NCI-H2171 (cell line): ENCODE measurements around the gene TPM4.
"Not testable (repeated sequence)": the region's sequence is repeated elsewhere in the genome, so short reads cannot be mapped to it uniquely, and the experiment has no call there.

Source experiments
- DNase-seq: peaks from one replicate; lab custom pipeline; 2025; lab: John Stamatoyannopoulos, UW

TPM4 gene

GRCh38 chr19:16076154-16076957, at the start of gene TPM4:
Gene TPM4 (plus strand): TSS chr19:16076495. CDS start chr19:16076566, 71 bp downstream.
- DNase-seq, result peak; percentile 41

GRCh38 chr19:16026756-16027155, 49.5 kb upstream of the TPM4 start:
- DNase-seq, result no peak

- no peak for DNase-seq
These were observed 48.8 kb upstream of the TPM4 start for GRCh38 chr19:16027528-16027927.

GRCh38 chr19:16030155-16030554, 46.1 kb upstream of the TPM4 start:
- DNase-seq, result not testable (repeated sequence)

- DNase-seq, result no peak
These were observed 45.1 kb upstream of the TPM4 start for GRCh38 chr19:16030964-16031871.

GRCh38 chr19:16031872-16032200, 44.5 kb upstream of the TPM4 start:
- DNase-seq, result no peak

GRCh38 chr19:16032509-16033135, 43.7 kb upstream of the TPM4 start:
- DNase-seq, result no peak

- no peak for DNase-seq
These were observed 43.2 kb upstream of the TPM4 start for GRCh38 chr19:16033136-16033530.

GRCh38 chr19:16033721-16034120, 42.6 kb upstream of the TPM4 start:
- DNase-seq, result no peak

- DNase-seq, result no peak
These were observed 42.1 kb upstream of the TPM4 start for GRCh38 chr19:16034180-16034579.

- no peak for DNase-seq
These were observed 41.2 kb upstream of the TPM4 start for GRCh38 chr19:16034958-16035560.

- DNase-seq, result no peak
These were observed 40.5 kb upstream of the TPM4 start for GRCh38 chr19:16035601-16036297.

GRCh38 chr19:16036397-16036925, 39.8 kb upstream of the TPM4 start:
- no peak for DNase-seq

GRCh38 chr19:16036941-16037340, 39.4 kb upstream of the TPM4 start:
- DNase-seq, result no peak

- no peak for DNase-seq
These were observed 38.7 kb upstream of the TPM4 start for GRCh38 chr19:16037424-16038195.

GRCh38 chr19:16038196-16038695, 38.0 kb upstream of the TPM4 start:
- DNase-seq, result no peak

GRCh38 chr19:16039081-16039480, 37.2 kb upstream of the TPM4 start:
- no peak for DNase-seq

- DNase-seq, result no peak
These were observed 36.8 kb upstream of the TPM4 start for GRCh38 chr19:16039545-16039944.

GRCh38 chr19:16040642-16041041, 35.7 kb upstream of the TPM4 start:
- DNase-seq, result no peak

GRCh38 chr19:16041299-16041990, 34.9 kb upstream of the TPM4 start:
- DNase-seq, result peak; percentile 21
